ENCODE data around the gene HPS4.

DNA sequence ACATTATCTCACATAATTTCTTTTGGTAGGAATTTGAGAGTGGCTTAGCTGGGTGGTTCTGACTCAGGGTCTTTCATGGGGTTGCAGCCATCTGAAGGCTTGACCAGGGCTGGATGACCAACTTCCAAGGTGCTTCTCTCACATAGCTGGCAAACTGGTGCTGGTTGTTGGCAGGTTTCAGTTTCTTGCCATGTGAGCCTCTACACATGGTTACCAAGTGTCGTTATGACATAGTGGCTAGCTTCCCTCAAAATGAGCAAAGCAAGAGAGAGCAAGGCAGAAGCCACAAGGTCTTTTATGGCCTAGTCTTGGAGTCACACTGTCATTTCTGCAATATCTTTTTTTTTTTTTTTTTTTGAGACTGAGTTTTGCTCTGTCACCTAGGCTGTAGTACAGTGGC, 32.9 kb upstream of the HPS4 start:
- TF ChIP-seq, protein P1, sequence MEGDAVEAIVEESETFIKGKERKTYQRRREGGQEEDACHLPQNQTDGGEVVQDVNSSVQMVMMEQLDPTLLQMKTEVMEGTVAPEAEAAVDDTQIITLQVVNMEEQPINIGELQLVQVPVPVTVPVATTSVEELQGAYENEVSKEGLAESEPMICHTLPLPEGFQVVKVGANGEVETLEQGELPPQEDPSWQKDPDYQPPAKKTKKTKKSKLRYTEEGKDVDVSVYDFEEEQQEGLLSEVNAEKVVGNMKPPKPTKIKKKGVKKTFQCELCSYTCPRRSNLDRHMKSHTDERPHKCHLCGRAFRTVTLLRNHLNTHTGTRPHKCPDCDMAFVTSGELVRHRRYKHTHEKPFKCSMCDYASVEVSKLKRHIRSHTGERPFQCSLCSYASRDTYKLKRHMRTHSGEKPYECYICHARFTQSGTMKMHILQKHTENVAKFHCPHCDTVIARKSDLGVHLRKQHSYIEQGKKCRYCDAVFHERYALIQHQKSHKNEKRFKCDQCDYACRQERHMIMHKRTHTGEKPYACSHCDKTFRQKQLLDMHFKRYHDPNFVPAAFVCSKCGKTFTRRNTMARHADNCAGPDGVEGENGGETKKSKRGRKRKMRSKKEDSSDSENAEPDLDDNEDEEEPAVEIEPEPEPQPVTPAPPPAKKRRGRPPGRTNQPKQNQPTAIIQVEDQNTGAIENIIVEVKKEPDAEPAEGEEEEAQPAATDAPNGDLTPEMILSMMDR (IDR thresholded peaks at IDR 0.05): no peak
- no peak for TF ChIP-seq POLR2A (IDR thresholded peaks at IDR 0.05)
- no peak for TF ChIP-seq EP300 (IDR thresholded peaks at IDR 0.05)
- no peak for TF ChIP-seq POLR2AphosphoS5 (IDR thresholded peaks at IDR 0.05)
